IMR-90 (cell line): Measurements from ENCODE around the gene SNTN. TPM values are rescaled to one million over a fixed set of nuclear protein-coding genes. Genes with fewer than 3 reads are reported as not detected.

Source experiments
- ATAC-seq: fragments of 200-7000 bp; cut with Tn5 transposase; 2 replicates; pipeline ENCODE4 v1.9.1; 2020; ENCODE audit warnings: low read depth, mild to moderate bottlenecking, moderate library complexity
- BruUV-seq: library from RNA; stranded (reverse); fragments of 400-500 nt; replicated peaks from 2 replicates; lab custom pipeline; 2021; lab: Mats Ljungman, UMichigan
- CTCF ChIA-PET: fragments of 300-600 bp; formaldehyde crosslinking; extraction: SDS; loops from one replicate; lab custom pipeline; 2021; ENCODE audit warnings: antibody characterized with exemption; lab: Yijun Ruan, JAX
- POLR2A ChIA-PET: fragments of 300-600 bp; sonication (Branson Sonifier 250); formaldehyde crosslinking; loops from one replicate; lab custom pipeline; 2022; ENCODE audit warnings: antibody characterized with exemption; ENCODE audit not compliant: unreplicated experiment; lab: Charles Lee
- DNase-seq: peaks from one replicate; pipeline ENCODE4 v3.0.0; 2013
- H2AFZ ChIP-seq: replicated peaks from 2 replicates; pipeline ENCODE3; 2013; ENCODE audit warnings: low read length, mild to moderate bottlenecking; ENCODE audit not compliant: poor library complexity
- H2AK5ac ChIP-seq: 2 replicates; pipeline ENCODE4 v1.6.1; 2013; ENCODE audit warnings: low read depth, low read length, inconsistent platforms
- H2AK9ac ChIP-seq: replicated peaks from 2 replicates; pipeline ENCODE3; 2013; ENCODE audit warnings: mild to moderate bottlenecking, low read depth, low read length, moderate library complexity; ENCODE audit not compliant: poor library complexity
- H2BK120ac ChIP-seq: 2 replicates; pipeline ENCODE4 v1.6.1; 2013; ENCODE audit warnings: low read depth, low read length, inconsistent platforms
- H2BK15ac ChIP-seq: 3 replicates; pipeline ENCODE4 v1.6.1; 2013; ENCODE audit warnings: low read depth, low read length, inconsistent platforms
- H2BK20ac ChIP-seq: 2 replicates; pipeline ENCODE4 v1.6.1; 2013; ENCODE audit warnings: low read depth, mild to moderate bottlenecking, inconsistent platforms, low read length, moderate library complexity
- H2BK5ac ChIP-seq: 2 replicates; pipeline ENCODE4 v1.6.1; 2013; ENCODE audit warnings: mild to moderate bottlenecking, low read depth, low read length, inconsistent platforms; ENCODE audit not compliant: poor library complexity, severe bottlenecking
- H3K14ac ChIP-seq: replicated peaks from 2 replicates; pipeline ENCODE4 v1.6.1; 2013; ENCODE audit warnings: low read depth, low read length, inconsistent platforms
- H3K18ac ChIP-seq: 2 replicates; pipeline ENCODE4 v1.6.1; 2013; ENCODE audit warnings: low read depth, low read length, control low read depth
- H3K23ac ChIP-seq: 2 replicates; pipeline ENCODE4 v1.6.1; 2013; ENCODE audit warnings: low read depth, low read length, inconsistent platforms
- H3K27ac ChIP-seq: 2 replicates; pipeline ENCODE4 v1.5.1; 2013; ENCODE audit warnings: mild to moderate bottlenecking, control low read depth, low read length; ENCODE audit not compliant: insufficient read depth
- H3K27me3 ChIP-seq: 2 replicates; pipeline ENCODE4 v1.6.1; 2013; ENCODE audit warnings: low read length; ENCODE audit not compliant: control insufficient read depth, insufficient read depth
- H3K36me3 ChIP-seq: 2 replicates; pipeline ENCODE4 v1.6.1; 2013; ENCODE audit warnings: low read length, mixed read lengths; ENCODE audit not compliant: control insufficient read depth, insufficient read depth
- H3K4ac ChIP-seq: 2 replicates; pipeline ENCODE4 v1.6.1; 2013; ENCODE audit warnings: low read depth, low read length, inconsistent platforms
- H3K4me1 ChIP-seq: 2 replicates; pipeline ENCODE4 v1.6.1; 2013; ENCODE audit warnings: low read length, mixed read lengths; ENCODE audit not compliant: control insufficient read depth, insufficient read depth
- H3K4me2 ChIP-seq: 2 replicates; pipeline ENCODE4 v1.6.1; 2013; ENCODE audit warnings: low read depth, mild to moderate bottlenecking, control low read depth, low read length, moderate library complexity
- H3K4me3 ChIP-seq: 2 replicates; pipeline ENCODE4 v1.5.1; 2013; ENCODE audit warnings: low read depth, mild to moderate bottlenecking, control low read depth, low read length, moderate library complexity; ENCODE audit not compliant: insufficient read depth
- H3K56ac ChIP-seq: 2 replicates; pipeline ENCODE4 v1.6.1; 2013; ENCODE audit warnings: low read length, inconsistent platforms; ENCODE audit not compliant: insufficient read depth; ENCODE audit errors: extremely low read depth
- H3K79me1 ChIP-seq, 2 experiments: 2 replicates each; pipeline ENCODE4 v1.6.1; 2013; ENCODE audit warnings: low read length in 2 of 2, inconsistent platforms in 1 of 2, low read depth in 1 of 2
- H3K9ac ChIP-seq: 2 replicates; pipeline ENCODE4 v1.6.1; 2013; ENCODE audit warnings: low read depth, low read length, control low read depth
- H3K9me1 ChIP-seq: 2 replicates; pipeline ENCODE4 v1.6.1; 2013; ENCODE audit warnings: low read length, inconsistent platforms; ENCODE audit not compliant: insufficient read depth
- H3K9me3 ChIP-seq: 2 replicates; pipeline ENCODE4 v1.6.1; 2013; ENCODE audit warnings: low read length; ENCODE audit not compliant: control insufficient read depth, insufficient read depth
- H4K20me1 ChIP-seq: 2 replicates; pipeline ENCODE4 v1.6.1; 2013; ENCODE audit warnings: low read length, inconsistent platforms; ENCODE audit not compliant: insufficient read depth
- H4K5ac ChIP-seq: 2 replicates; pipeline ENCODE4 v1.6.1; 2013; ENCODE audit warnings: mild to moderate bottlenecking, low read depth, low read length, control low read depth
- H4K8ac ChIP-seq, 2 experiments: 2 replicates each; pipeline ENCODE4 v1.6.1; 2013; ENCODE audit warnings: low read depth in 2 of 2, low read length in 2 of 2, control low read depth in 1 of 2, inconsistent platforms in 1 of 2
- H4K91ac ChIP-seq: 2 replicates; pipeline ENCODE4 v1.6.1; 2013; ENCODE audit warnings: low read depth, low read length, inconsistent platforms; ENCODE audit not compliant: insufficient read depth
- BHLHE40 ChIP-seq: fragments of 150-350 bp; IDR thresholded peaks from 2 replicates; pipeline ENCODE4 v1.6.1; 2016; ENCODE audit warnings: mild to moderate bottlenecking, low read depth, low read length
- CEBPB ChIP-seq: IDR thresholded peaks from 2 replicates; pipeline ENCODE4 v1.6.1; 2012; ENCODE audit warnings: low read depth, low read length, improper control_type of control experiment
- CHD1 ChIP-seq: IDR thresholded peaks from 2 replicates; pipeline ENCODE4 v1.6.1; 2012; ENCODE audit warnings: low read depth, low read length, improper control_type of control experiment
- ELK1 ChIP-seq: fragments of 150-350 bp; IDR thresholded peaks from 2 replicates; pipeline ENCODE4 v1.6.1; 2016; ENCODE audit warnings: low read depth, mild to moderate bottlenecking, low read length, moderate library complexity, borderline replicate concordance
- FOS ChIP-seq: fragments of 150-350 bp; IDR thresholded peaks from 2 replicates; pipeline ENCODE4 v1.6.1; 2016; ENCODE audit warnings: low read depth, low read length
- MAFK ChIP-seq: IDR thresholded peaks from 2 replicates; pipeline ENCODE4 v1.6.1; 2012; ENCODE audit warnings: low read depth, low read length, improper control_type of control experiment
- MXI1 ChIP-seq: IDR thresholded peaks from 2 replicates; pipeline ENCODE4 v1.6.1; 2012; ENCODE audit warnings: low read depth, mild to moderate bottlenecking, low read length, moderate library complexity, borderline replicate concordance
- NFE2L2 ChIP-seq: fragments of 150-350 bp; IDR thresholded peaks from 2 replicates; pipeline ENCODE4 v1.6.1; 2016; ENCODE audit warnings: low read depth, mild to moderate bottlenecking, low read length
- POLR2A ChIP-seq: IDR thresholded peaks from 2 replicates; pipeline ENCODE4 v1.6.1; 2012; ENCODE audit warnings: mild to moderate bottlenecking, low read depth, low read length
- RAD21 ChIP-seq: IDR thresholded peaks from 2 replicates; pipeline ENCODE4 v1.6.1; 2012; ENCODE audit warnings: low read length, improper control_type of control experiment
- RCOR1 ChIP-seq: IDR thresholded peaks from 2 replicates; pipeline ENCODE4 v1.6.1; 2012; ENCODE audit warnings: mild to moderate bottlenecking, low read length, improper control_type of control experiment; ENCODE audit not compliant: insufficient replicate concordance
- RFX5 ChIP-seq: IDR thresholded peaks from 2 replicates; pipeline ENCODE4 v1.8.0; 2012; ENCODE audit warnings: low read depth, mild to moderate bottlenecking, low read length, moderate library complexity
- SMC3 ChIP-seq: fragments of 150-350 bp; IDR thresholded peaks from 2 replicates; pipeline ENCODE4 v1.6.1; 2016; ENCODE audit warnings: low read depth, mild to moderate bottlenecking, antibody characterized with exemption, low read length, moderate library complexity
- USF2 ChIP-seq: fragments of 150-350 bp; IDR thresholded peaks from 2 replicates; pipeline ENCODE4 v1.6.1; 2017; ENCODE audit warnings: mild to moderate bottlenecking, antibody characterized with exemption, low read length, low read depth
- WGBS, 2 experiments: methylation state at CpG; one replicate each; pipeline versions ENCODE4 v1.1.5 to v1.1.7; 2013; ENCODE audit warnings: missing lambda C conversion rate in 2 of 2; ENCODE audit not compliant: insufficient read length in 1 of 2; ENCODE audit errors: extremely low coverage in 2 of 2; 5-methylcytosine and 5-hydroxymethylcytosine counted together
- dilution Hi-C: fragments of 300-500 bp; cut with HindIII; formaldehyde crosslinking; loops from one replicate; pipeline ENCODE4 v1.14.3; 2018; ENCODE audit warnings: low sequenced_read_pairs; ENCODE audit not compliant: unreplicated experiment
- in situ Hi-C: fragments of 300-500 bp; cut with MboI; formaldehyde crosslinking; loops from 3 replicates; pipeline ENCODE4 v1.14.3; 2019; ENCODE audit warnings: low sequenced_read_pairs, inconsistent platforms, mixed read lengths
- intact Hi-C: fragments of 100-400 bp; cut with micrococcal nuclease; formaldehyde crosslinking; loops from 2 replicates; pipeline ENCODE4 v1.10.0; 2022
- polyA plus RNA-seq, 3 experiments: library from polyadenylated mRNA; depleted of rRNA; stranded (reverse); fragments of >200 nt; gene quantifications; 2 replicates each; pipeline ENCODE4 v1.2.3, GENCODE V29; 2012; ENCODE audit warnings: low replicate concordance in 1 of 3
- total RNA-seq: library from RNA; depleted of rRNA; stranded (reverse); fragments of >200 nt; gene quantifications from 2 replicates; pipeline ENCODE4 v1.2.3, GENCODE V29; 2012

The SNTN gene
- total and polyA plus RNA-seq, 2 of the 4 experiments (the other 2 are of a cell fraction): not detected

- H3K14ac ChIP-seq: no peak overlapping the region
- no peak overlapping the region for H3K4ac ChIP-seq
- DNase-seq (no peak), ATAC-seq (no peak)
- no peaks in the 10 kb centered on the region for H3K9me3 ChIP-seq
- WGBS, 2 experiments: no CpG with 5 or more reads among the region's 3 CpGs
- no peak overlapping the region for H4K91ac ChIP-seq
- dilution Hi-C loops: no loop called here
- BruUV-seq: no TSS peak
- TF ChIP-seq ELK1 (no peak), MAFK (no peak), USF2 (no peak), RAD21 (no peak), CEBPB (no peak), POLR2A (no peak), RFX5 (no peak), SMC3 (no peak), CHD1 (no peak), MXI1 (no peak), NFE2L2 (no peak), RCOR1 (no peak), FOS (no peak), BHLHE40 (no peak)
- no peak overlapping the region for H2AK9ac ChIP-seq
- H3K27me3 ChIP-seq: peaks cover 3% of the 10 kb centered on the region; the same call in 1 of the 2 replicates
- intact Hi-C loops: no loop called here
- H3K4me1 ChIP-seq: no peaks in the 10 kb centered on the region
- H3K56ac ChIP-seq: no peak overlapping the region
- no peak overlapping the region for H3K9ac ChIP-seq
- CTCF ChIA-PET: no interaction called here
- H3K4me3 ChIP-seq: no peak overlapping the region
- no peaks in the 10 kb centered on the region for H4K20me1 ChIP-seq
- no peak overlapping the region for H2BK120ac ChIP-seq
- in situ Hi-C loops: no loop called here
- no peaks in the 10 kb centered on the region for H3K9me1 ChIP-seq
- no peaks in the 10 kb centered on the region for H3K36me3 ChIP-seq
- no peak overlapping the region for H4K5ac ChIP-seq
- H3K23ac ChIP-seq: no peak overlapping the region
- no peak overlapping the region for H3K27ac ChIP-seq
- no peak overlapping the region for H2AFZ ChIP-seq
- no peak overlapping the region for H2BK20ac ChIP-seq
- H2AK5ac ChIP-seq: no peak overlapping the region
- POLR2A ChIA-PET: no interaction called here
- no peak overlapping the region for H3K4me2 ChIP-seq
- H3K79me1 ChIP-seq: no peaks in the 10 kb centered on the region
- no peak overlapping the region for H3K18ac ChIP-seq
- H2BK15ac ChIP-seq: no peak overlapping the region
- H4K8ac ChIP-seq: no peak overlapping the region
- no peak overlapping the region for H2BK5ac ChIP-seq
Measured at GRCh38 chr3:63635186-63635585, 17.3 kb upstream of the SNTN start.
